Effector memory CD4-positive, alpha-beta T cell (primary cell): ENCODE data around the gene ZNF777.
"Not testable (repeated sequence)": the region's sequence is repeated elsewhere in the genome, so short reads cannot be mapped to it uniquely, and the experiment has no call there.

ENCODE experiments used
- DNase-seq, 3 donors: peaks; one replicate each; pipeline ENCODE4 v3.0.0-alpha.2; 2020
- H3K27ac ChIP-seq: 2 replicates; pipeline ENCODE4 v1.7.0; 2013; ENCODE audit warnings: mild to moderate bottlenecking, low read length, moderate library complexity; ENCODE audit not compliant: insufficient read depth, poor library complexity, severe bottlenecking
- H3K27me3 ChIP-seq: replicated peaks from 2 replicates; pipeline ENCODE4 v1.7.0; 2013; ENCODE audit warnings: mild to moderate bottlenecking, low read length; ENCODE audit not compliant: insufficient read depth, control insufficient read depth, poor library complexity, severe bottlenecking
- H3K36me3 ChIP-seq: 2 replicates; pipeline ENCODE4 v1.7.0; 2013; ENCODE audit warnings: mild to moderate bottlenecking, low read length, moderate library complexity; ENCODE audit not compliant: control insufficient read depth, insufficient read depth
- H3K4me1 ChIP-seq: 2 replicates; pipeline ENCODE4 v1.7.0; 2013; ENCODE audit warnings: low read length, mild to moderate bottlenecking; ENCODE audit not compliant: control insufficient read depth, insufficient read depth, poor library complexity, severe bottlenecking
- H3K4me3 ChIP-seq: 2 replicates; pipeline ENCODE4 v1.7.0; 2013; ENCODE audit warnings: low read length, low read depth, mild to moderate bottlenecking; ENCODE audit not compliant: insufficient read depth, poor library complexity, severe bottlenecking
- H3K9me3 ChIP-seq: 2 replicates; pipeline ENCODE4 v1.7.0; 2013; ENCODE audit warnings: mild to moderate bottlenecking, low read length, moderate library complexity; ENCODE audit not compliant: control insufficient read depth

ZNF777 gene

DNA sequence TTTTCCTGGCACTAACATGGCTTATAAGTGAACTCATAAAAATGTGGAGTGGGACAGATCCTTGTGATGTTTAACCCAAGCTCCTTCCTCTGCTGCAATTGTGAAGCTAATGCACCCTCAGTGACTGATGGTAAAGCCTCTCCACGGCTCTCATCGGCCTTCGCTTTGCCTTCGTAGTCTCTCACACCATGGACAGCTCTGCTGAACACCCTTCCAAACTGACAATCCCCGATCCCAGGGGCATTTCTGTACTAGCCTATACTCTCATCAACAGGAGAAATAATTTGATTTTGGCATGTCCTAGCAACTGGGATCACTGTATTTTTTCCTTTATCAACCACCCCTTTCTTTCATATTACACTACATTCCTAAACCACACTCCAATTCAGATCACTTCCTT is 6.1 kb downstream of the ZNF777 start:
- no peak overlapping the region for H3K4me3 ChIP-seq
- no peaks in the 10 kb centered on the region for H3K27me3 ChIP-seq
- DNase-seq, result no peak
- no peak overlapping the region for H3K27ac ChIP-seq
- peaks cover 9% of the 10 kb centered on the region for H3K4me1 ChIP-seq
- peaks cover 47% of the 10 kb centered on the region for H3K36me3 ChIP-seq
- no peaks in the 10 kb centered on the region for H3K9me3 ChIP-seq

DNA sequence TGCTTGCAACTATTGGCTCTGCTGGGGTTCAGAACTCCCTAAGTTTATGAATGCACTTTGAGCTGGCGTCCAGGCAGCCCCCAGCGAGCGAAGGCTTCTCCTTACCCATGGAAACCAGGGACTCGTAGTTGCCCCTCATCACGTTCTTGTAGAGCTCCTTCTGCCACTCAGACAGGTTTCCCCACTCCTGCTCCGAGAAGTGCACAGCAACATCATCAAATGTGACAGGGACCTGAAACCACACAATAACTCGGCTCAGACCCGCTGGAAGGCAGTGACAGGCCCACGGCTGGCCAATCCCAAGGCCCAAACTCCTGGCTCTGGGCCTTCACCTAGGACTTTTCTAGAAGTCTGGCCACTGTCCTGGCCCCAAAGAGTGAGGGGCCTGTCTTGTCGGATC is 6.9 kb downstream of the ZNF777 start:
- Histone ChIP-seq H3K27me3 (no peaks in the 10 kb centered on the region), H3K4me1 (peaks cover 3% of the 10 kb centered on the region), H3K9me3 (no peaks in the 10 kb centered on the region), H3K4me3 (no peak overlapping the region), H3K36me3 (peaks cover 54% of the 10 kb centered on the region), H3K27ac (no peak overlapping the region)
- no peak for DNase-seq

DNA sequence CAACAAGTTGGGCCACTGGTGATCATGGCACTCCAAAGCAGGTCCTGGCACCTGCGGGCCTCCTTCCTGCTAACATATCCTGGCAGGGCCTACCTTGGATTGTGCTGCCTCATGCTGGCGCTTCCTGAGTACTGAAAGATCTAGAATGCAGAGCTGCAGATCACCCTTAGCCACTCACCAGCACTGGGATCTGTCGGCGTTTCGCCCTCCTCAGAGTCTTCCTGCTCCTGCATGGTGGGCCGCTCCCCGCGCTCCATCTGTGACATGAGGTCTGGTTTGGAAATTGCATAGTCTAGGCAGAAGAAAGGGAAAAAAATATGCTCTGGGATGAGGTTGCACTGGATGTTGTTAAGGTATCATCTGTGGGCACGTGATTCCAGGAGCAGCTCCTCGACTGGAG is 10.0 kb downstream of the ZNF777 start:
- DNase-seq, result no peak
- peaks cover 73% of the 10 kb centered on the region for H3K36me3 ChIP-seq
- H3K4me3 ChIP-seq, result no peak overlapping the region
- no peak overlapping the region for H3K27ac ChIP-seq
- H3K4me1 ChIP-seq, result no peaks in the 10 kb centered on the region
- no peaks in the 10 kb centered on the region for H3K27me3 ChIP-seq
- H3K9me3 ChIP-seq, result no peaks in the 10 kb centered on the region

DNA sequence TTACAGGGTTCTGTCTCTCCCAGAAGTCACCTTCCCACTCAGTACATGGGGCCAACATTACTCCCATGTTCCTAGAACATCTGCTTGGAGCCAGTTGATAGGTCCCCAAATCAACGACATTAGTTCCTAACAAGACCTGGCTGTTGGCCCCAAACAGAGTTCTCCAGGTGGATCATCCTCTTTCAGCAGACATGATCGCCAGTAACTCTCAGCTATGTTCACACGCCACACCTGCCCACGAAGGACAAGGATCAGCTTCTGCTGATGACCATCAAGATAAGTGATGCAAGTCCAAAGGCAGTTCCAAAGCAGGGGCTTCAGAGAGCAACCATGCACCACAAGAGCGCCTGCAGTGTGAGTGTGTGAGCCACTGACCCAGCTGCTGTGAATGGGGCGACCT is 11.0 kb downstream of the ZNF777 start:
- no peak for DNase-seq
- H3K27ac ChIP-seq, result no peak overlapping the region
- no peaks in the 10 kb centered on the region for H3K27me3 ChIP-seq
- H3K4me1 ChIP-seq, result no peaks in the 10 kb centered on the region
- H3K36me3 ChIP-seq, result peaks cover 73% of the 10 kb centered on the region
- no peaks in the 10 kb centered on the region for H3K9me3 ChIP-seq
- no peak overlapping the region for H3K4me3 ChIP-seq

DNA sequence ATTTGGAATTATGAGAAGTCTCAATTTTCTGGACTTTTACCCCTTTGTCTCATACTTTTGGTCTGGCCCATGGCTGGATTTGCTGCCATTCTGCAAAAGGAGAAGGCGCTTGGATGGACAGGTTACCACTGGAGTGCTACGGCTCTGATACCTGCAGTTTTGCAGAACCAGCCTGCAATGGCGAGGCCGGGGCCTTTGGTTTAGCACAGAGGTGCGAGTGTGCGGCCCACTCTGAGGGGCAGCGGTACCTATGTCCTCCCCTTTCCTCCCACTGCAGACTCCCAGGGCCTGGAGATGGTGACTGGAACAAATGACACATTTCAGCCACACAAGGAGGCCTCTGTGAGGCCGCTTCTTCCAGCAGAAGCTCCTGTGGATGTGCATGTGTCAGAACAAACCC is 11.9 kb downstream of the ZNF777 start:
- DNase-seq, result no peak
- Histone ChIP-seq H3K27me3 (no peaks in the 10 kb centered on the region), H3K4me3 (no peak overlapping the region), H3K4me1 (no peaks in the 10 kb centered on the region), H3K9me3 (no peaks in the 10 kb centered on the region), H3K36me3 (peaks cover 69% of the 10 kb centered on the region), H3K27ac (no peak overlapping the region)

DNA sequence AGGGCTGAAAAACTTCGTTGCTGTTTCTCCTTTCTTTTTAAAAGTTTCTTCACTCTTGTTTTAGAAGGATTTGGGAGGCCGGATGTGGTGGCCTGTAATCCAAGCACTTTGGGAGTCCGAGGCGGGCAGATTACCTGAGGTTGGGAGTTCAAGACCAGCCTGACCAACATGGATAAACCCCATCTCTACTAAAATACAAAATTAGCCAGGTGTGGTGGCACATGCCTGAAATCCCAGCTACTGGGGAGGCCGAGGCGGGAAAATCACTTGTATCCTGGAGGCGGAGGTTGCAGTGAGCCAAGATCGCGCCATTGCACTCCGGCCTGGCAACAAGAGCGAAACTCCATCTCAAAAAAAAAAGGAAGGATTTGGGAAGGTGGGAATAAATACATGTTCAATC is 14.8 kb downstream of the ZNF777 start:
- DNase-seq, H3K27me3 ChIP-seq, H3K4me3 ChIP-seq, H3K9me3 ChIP-seq, H3K4me1 ChIP-seq, H3K27ac ChIP-seq: not testable (repeated sequence)
- H3K36me3 ChIP-seq, result peaks cover 57% of the 10 kb centered on the region

DNA sequence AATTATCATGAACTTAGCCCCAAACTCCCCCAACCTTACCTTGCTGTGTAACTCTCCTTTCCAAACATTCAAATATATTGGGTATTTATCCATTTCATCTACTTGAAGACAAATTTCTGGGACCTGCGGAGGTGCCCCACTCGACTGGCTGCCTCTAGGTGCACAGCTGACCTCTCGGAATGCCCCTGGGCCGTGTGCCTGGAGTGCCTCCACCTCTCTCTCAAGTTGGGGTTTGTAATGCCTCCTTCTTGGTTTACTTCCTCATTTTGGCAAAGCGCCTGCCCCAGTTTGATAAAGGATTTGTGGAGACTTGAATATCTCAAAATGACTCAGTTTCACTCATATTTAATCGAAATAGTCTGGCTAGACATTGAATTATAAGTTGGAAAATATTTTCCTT is 16.6 kb downstream of the ZNF777 start:
- Histone ChIP-seq H3K4me3 (no peak overlapping the region), H3K36me3 (peaks cover 40% of the 10 kb centered on the region), H3K9me3 (no peaks in the 10 kb centered on the region), H3K27me3 (no peaks in the 10 kb centered on the region), H3K27ac (no peak overlapping the region), H3K4me1 (no peaks in the 10 kb centered on the region)
- no peak for DNase-seq

DNA sequence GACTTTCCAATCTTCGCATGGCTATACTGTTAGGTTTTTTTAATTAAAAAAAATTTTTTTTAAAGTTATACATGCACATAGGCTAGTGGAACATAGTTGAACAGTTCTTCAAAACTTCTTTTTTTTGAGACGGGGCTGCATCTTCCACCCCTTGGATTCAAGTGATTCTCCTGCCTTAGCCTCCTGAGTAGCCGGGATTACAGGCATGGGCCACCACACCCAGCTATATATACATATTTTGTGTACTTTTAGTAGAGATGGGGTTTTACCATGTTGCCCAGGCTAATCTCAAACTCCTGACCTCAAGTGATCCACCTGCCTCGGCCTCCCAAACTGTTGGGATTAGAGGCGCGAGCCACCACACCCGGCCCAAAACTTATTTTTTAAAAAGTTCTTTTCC is 17.3 kb downstream of the ZNF777 start:
- DNase-seq, result no peak
- Histone ChIP-seq H3K4me3 (no peak overlapping the region), H3K27me3 (no peaks in the 10 kb centered on the region), H3K36me3 (peaks cover 32% of the 10 kb centered on the region), H3K4me1 (no peaks in the 10 kb centered on the region), H3K27ac (no peak overlapping the region), H3K9me3 (no peaks in the 10 kb centered on the region)

DNA sequence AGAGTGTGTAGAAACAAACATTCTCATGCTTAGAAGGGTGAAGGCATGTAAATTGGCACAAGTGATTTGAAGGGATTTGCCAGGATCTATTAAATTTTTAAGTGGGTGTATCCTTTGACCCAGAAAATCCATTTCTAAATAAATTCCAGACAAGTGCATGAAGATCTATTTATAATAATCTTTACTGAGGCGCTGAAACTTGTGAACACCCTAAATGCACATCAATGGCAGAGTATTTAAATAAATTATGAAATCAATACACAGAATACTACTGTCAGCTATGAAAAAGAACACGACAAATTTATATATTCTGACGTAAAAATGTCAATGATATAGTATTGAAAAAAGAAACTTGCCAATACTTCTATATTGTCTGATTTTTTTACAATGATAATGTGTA is 17.9 kb downstream of the ZNF777 start:
- Histone ChIP-seq H3K9me3 (no peaks in the 10 kb centered on the region), H3K27ac (no peak overlapping the region), H3K4me3 (no peak overlapping the region), H3K36me3 (peaks cover 32% of the 10 kb centered on the region), H3K27me3 (no peaks in the 10 kb centered on the region), H3K4me1 (no peaks in the 10 kb centered on the region)
- DNase-seq, result no peak

DNA sequence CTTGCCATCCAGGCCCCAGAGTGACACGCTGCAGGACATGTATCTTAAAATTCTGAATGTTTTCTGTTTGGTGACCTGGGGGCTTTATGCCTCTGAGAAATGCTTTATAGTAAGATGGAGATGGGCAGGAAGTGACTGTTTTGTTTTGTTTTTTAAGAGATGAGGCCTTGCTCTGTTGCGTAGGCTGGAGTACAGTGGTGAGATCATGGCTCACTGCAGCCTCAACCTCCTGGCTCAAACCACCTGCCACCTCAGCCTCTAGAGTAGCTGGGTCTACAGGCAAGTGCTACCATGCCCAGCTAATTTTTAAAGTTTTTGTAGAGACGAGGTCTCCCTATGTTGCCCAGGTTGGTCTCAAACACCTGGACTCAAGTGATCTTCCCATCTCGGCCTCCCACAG is 20.6 kb downstream of the ZNF777 start:
- Histone ChIP-seq H3K27me3 (no peaks in the 10 kb centered on the region), H3K4me1 (no peaks in the 10 kb centered on the region), H3K36me3 (peaks cover 24% of the 10 kb centered on the region), H3K9me3 (no peaks in the 10 kb centered on the region), H3K27ac (no peak overlapping the region), H3K4me3 (no peak overlapping the region)
- DNase-seq, result no peak

DNA sequence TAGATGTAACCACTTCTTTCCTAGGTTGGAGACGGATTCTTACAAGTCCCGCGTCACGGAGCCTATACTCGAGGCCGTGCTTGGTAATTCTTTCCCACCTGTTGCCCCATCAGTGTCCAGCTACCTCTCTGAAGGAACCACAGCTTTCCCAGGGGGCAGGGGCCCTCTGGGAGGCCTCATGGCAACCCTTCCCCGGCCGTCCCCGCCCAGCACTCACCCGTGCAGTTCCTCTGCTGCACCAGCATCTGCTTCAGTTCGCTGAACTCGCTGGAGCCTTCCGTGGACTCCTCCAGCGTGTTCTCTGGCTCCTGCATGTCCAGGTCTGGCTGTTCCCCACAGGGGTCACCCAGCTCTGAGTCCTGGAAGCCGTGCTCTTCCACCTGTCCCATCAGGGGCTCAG is 24.5 kb downstream of the ZNF777 start:
- Histone ChIP-seq H3K9me3 (no peaks in the 10 kb centered on the region), H3K27ac (no peak overlapping the region), H3K4me3 (no peak overlapping the region), H3K4me1 (no peaks in the 10 kb centered on the region), H3K36me3 (peaks cover 43% of the 10 kb centered on the region), H3K27me3 (no peaks in the 10 kb centered on the region)
- DNase-seq, result no peak
